ENCODE data around the gene CAPNS1.

DNA sequence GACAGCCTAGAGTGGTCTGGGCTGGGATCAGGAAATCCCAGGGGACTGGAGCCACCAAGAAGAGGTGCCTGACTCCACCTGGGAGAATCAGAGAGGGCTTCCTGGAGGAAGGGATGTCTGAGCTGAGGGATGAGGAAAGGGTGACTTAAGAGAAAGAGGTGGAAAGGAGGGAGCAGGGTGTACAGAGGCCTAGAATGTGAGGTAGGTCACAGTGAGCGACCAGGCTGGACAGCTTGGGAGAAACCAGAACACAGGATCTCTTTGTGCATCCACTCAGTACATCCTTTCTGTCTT is 23.6 kb upstream of the CAPNS1 start:
- TF ChIP-seq, protein P1, sequence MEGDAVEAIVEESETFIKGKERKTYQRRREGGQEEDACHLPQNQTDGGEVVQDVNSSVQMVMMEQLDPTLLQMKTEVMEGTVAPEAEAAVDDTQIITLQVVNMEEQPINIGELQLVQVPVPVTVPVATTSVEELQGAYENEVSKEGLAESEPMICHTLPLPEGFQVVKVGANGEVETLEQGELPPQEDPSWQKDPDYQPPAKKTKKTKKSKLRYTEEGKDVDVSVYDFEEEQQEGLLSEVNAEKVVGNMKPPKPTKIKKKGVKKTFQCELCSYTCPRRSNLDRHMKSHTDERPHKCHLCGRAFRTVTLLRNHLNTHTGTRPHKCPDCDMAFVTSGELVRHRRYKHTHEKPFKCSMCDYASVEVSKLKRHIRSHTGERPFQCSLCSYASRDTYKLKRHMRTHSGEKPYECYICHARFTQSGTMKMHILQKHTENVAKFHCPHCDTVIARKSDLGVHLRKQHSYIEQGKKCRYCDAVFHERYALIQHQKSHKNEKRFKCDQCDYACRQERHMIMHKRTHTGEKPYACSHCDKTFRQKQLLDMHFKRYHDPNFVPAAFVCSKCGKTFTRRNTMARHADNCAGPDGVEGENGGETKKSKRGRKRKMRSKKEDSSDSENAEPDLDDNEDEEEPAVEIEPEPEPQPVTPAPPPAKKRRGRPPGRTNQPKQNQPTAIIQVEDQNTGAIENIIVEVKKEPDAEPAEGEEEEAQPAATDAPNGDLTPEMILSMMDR (IDR thresholded peaks at IDR 0.05; ENCODE audit: insufficient read depth, low read length, poor library complexity, severe bottlenecking) = no peak
- no peak for TF ChIP-seq EZH2phosphoT487 (conservative IDR thresholded peaks at IDR 0.05; ENCODE audit: low read length)
